NB4 (cell line): ENCODE data around the gene ZFPM1.

Experiments
- DNase-seq: peaks from one replicate; pipeline ENCODE4 v3.0.0; 2010; ENCODE audit warnings: low read depth
- H3K4me3 ChIP-seq: one replicate; pipeline ENCODE4 v1.5.1; 2011; ENCODE audit warnings: mild to moderate bottlenecking, low read depth, low read length, moderate library complexity
- CTCF ChIP-seq: IDR thresholded peaks from one replicate; pipeline ENCODE4 v1.5.1; 2012; ENCODE audit warnings: low read depth, low read length
- MAX ChIP-seq: IDR thresholded peaks from 2 replicates; pipeline ENCODE4 v1.6.1; 2011; ENCODE audit warnings: low read depth, low read length
- MYC ChIP-seq: IDR thresholded peaks from 2 replicates; pipeline ENCODE4 v1.6.1; 2011; ENCODE audit warnings: low read depth, low read length
- POLR2A ChIP-seq: IDR thresholded peaks from 2 replicates; pipeline ENCODE4 v1.6.1; 2011; ENCODE audit warnings: mild to moderate bottlenecking; ENCODE audit not compliant: insufficient read length; ENCODE audit errors: extremely low read depth

ZFPM1 gene

GRCh38 chr16:88456356-88457292, 3.5 kb downstream of the ZFPM1 start:
- TF ChIP-seq MYC (no peak), POLR2A (no peak), MAX (no peak), CTCF (no peak)
- no peak for DNase-seq
- peak overlapping the region; percentile 54 for H3K4me3 ChIP-seq

- TF ChIP-seq CTCF (no peak), MAX (no peak), POLR2A (no peak)
- no peak for DNase-seq
- H3K4me3 ChIP-seq: no peak overlapping the region
These were observed 5.1 kb downstream of the ZFPM1 start for GRCh38 chr16:88458039-88458772.

- TF ChIP-seq POLR2A (no peak), MYC (no peak), MAX (no peak), CTCF (no peak)
- H3K4me3 ChIP-seq: no peak overlapping the region
- DNase-seq: no peak
These were observed 5.7 kb downstream of the ZFPM1 start for GRCh38 chr16:88458773-88459235.

GRCh38 chr16:88459366-88460073, 6.4 kb downstream of the ZFPM1 start:
- no peak overlapping the region for H3K4me3 ChIP-seq
- TF ChIP-seq CTCF (no peak), POLR2A (no peak), MYC (no peak), MAX (no peak)
- peak; percentile 53 for DNase-seq

- no peak overlapping the region for H3K4me3 ChIP-seq
- TF ChIP-seq CTCF: no peak
- DNase-seq: no peak
These were observed 7.6 kb downstream of the ZFPM1 start for GRCh38 chr16:88460496-88461330.
